GM23248 (cell line): ENCODE results near the gene FOXO1. TPM values are rescaled to one million over a fixed set of nuclear protein-coding genes. Genes with fewer than 3 reads are reported as not detected.

Experiments used
- DNase-seq: peaks from one replicate; pipeline ENCODE4 v3.0.0-alpha.2; 2015
- H2AFZ ChIP-seq: fragments of 200-600 bp; sonication (generic); 2 replicates; pipeline ENCODE4 v1.6.1; 2016; ENCODE audit warnings: antibody characterized with exemption
- H3F3A ChIP-seq: fragments of 200-600 bp; sonication (generic); 2 replicates; pipeline ENCODE4 v1.6.1; 2016; ENCODE audit warnings: mild to moderate bottlenecking, antibody characterized with exemption, mixed run types; ENCODE audit not compliant: insufficient read depth
- H3K27ac ChIP-seq: fragments of 200-600 bp; sonication (generic); 2 replicates; pipeline ENCODE4 v1.5.1; 2016; ENCODE audit warnings: mild to moderate bottlenecking
- H3K27me3 ChIP-seq: fragments of 200-600 bp; sonication (generic); replicated peaks from 2 replicates; pipeline ENCODE4 v1.6.1; 2016; ENCODE audit warnings: mild to moderate bottlenecking; ENCODE audit not compliant: insufficient read depth
- H3K36me3 ChIP-seq: fragments of 200-600 bp; sonication (generic); 2 replicates; pipeline ENCODE4 v1.6.1; 2016; ENCODE audit warnings: low read depth, mild to moderate bottlenecking
- H3K4me1 ChIP-seq: fragments of 200-600 bp; sonication (generic); 2 replicates; pipeline ENCODE4 v1.6.1; 2016; ENCODE audit warnings: mild to moderate bottlenecking; ENCODE audit not compliant: insufficient read depth
- H3K4me2 ChIP-seq: fragments of 200-600 bp; sonication (generic); one replicate; pipeline ENCODE4 v1.6.1; 2016; ENCODE audit warnings: mild to moderate bottlenecking; ENCODE audit not compliant: unreplicated experiment
- H3K4me3 ChIP-seq: fragments of 200-600 bp; sonication (generic); 2 replicates; pipeline ENCODE4 v1.5.1; 2016; ENCODE audit warnings: mild to moderate bottlenecking
- H3K79me2 ChIP-seq: fragments of 200-600 bp; sonication (generic); 2 replicates; pipeline ENCODE4 v1.6.1; 2016; ENCODE audit warnings: mild to moderate bottlenecking; ENCODE audit not compliant: insufficient read depth
- H3K9ac ChIP-seq: fragments of 200-600 bp; sonication (generic); 2 replicates; pipeline ENCODE4 v1.6.1; 2016; ENCODE audit warnings: mild to moderate bottlenecking
- H3K9me2 ChIP-seq: fragments of 200-600 bp; sonication (generic); 2 replicates; pipeline ENCODE4 v1.6.1; 2016; ENCODE audit warnings: mixed run types, mild to moderate bottlenecking, moderate library complexity; ENCODE audit not compliant: insufficient read depth
- H3K9me3 ChIP-seq: fragments of 200-600 bp; sonication (generic); one replicate; pipeline ENCODE4 v1.6.1; 2017; ENCODE audit warnings: low read depth
- H4K20me1 ChIP-seq: fragments of 200-600 bp; sonication (generic); 2 replicates; pipeline ENCODE4 v1.6.0; 2016; ENCODE audit not compliant: insufficient read depth
- EZH2 ChIP-seq: fragments of 200-600 bp; sonication (generic); IDR thresholded peaks from 2 replicates; pipeline ENCODE4 v1.6.1; 2018; ENCODE audit warnings: antibody characterized with exemption, mild to moderate bottlenecking; ENCODE audit not compliant: insufficient read depth, poor library complexity, severe bottlenecking
- EZH2phosphoT487 ChIP-seq: fragments of 200-600 bp; sonication (generic); IDR thresholded peaks from 2 replicates; pipeline ENCODE4 v1.6.1; 2018; ENCODE audit warnings: antibody characterized with exemption, moderate library complexity, mild to moderate bottlenecking, low read depth; ENCODE audit not compliant: insufficient read depth
- WGBS, 2 experiments: methylation state at CpG; one replicate each; pipeline ENCODE4 v1.1.6; 2015 to 2017; ENCODE audit warnings: low lambda C conversion rate in 2 of 2, low coverage in 1 of 2; ENCODE audit errors: missing lambda C conversion rate in 2 of 2; 5-methylcytosine and 5-hydroxymethylcytosine counted together
- in situ Hi-C: fragments of 300-500 bp; cut with MboI; formaldehyde crosslinking; loops from 2 replicates; pipeline ENCODE4 v1.15.0; 2020
- polyA plus RNA-seq: library from polyadenylated mRNA; unstranded; fragments of >200 nt; fragmentation: Nextera tagmentation; extraction: Ambion mirVana; gene quantifications from 2 replicates; pipeline ENCODE4 v1.2.1, GENCODE V29; 2016
- total RNA-seq: library from RNA; depleted of rRNA; stranded (reverse); fragments of >200 nt; shearing (Covaris generic); gene quantifications from 2 replicates; pipeline ENCODE4 v1.2.3, GENCODE V29; 2014

FOXO1 gene
- total and polyA plus RNA-seq, 2 experiments from 2014 or later, result 0.59 to 1.1 TPM

DNA sequence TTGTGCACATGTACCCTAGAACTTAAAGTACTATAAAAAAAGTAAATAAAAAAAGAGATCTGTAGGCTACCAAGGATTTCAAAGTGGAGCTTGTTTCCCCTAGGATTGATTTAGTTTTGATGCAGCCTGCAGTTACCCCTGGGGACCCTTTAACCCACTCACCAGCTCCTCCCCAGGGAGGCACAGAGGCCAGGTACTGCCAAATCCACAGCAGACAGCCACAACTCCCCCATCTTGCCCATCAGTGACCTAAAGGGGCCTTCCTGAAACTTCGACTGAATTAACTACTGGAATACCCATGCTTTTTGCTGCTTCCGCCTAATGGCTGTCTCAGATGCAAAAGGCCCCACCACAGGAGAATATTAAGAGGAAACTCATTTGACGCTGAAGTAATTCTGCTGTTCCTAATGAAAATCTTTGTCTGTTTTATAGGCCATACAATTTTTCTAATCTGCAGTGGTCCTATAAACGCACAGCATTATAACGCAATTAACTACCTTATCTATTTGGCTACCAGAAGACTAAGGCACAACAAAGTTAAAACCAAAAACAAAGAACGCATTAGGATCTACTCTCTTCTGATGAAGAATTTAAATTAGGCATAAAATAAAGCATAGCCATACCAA is 95.0 kb downstream of the FOXO1 start:
- Histone ChIP-seq H3K4me1 (no peaks in the 10 kb centered on the region), H3K79me2 (no peaks in the 10 kb centered on the region), H3K9me3 (no peaks in the 10 kb centered on the region), H3K36me3 (no peaks in the 10 kb centered on the region), H3K9me2 (no peaks in the 10 kb centered on the region), H3F3A (no peaks in the 10 kb centered on the region), H3K27me3 (no peaks in the 10 kb centered on the region), H3K4me3 (no peak overlapping the region), H2AFZ (no peak overlapping the region), H3K9ac (no peak overlapping the region), H3K27ac (no peak overlapping the region), H4K20me1 (no peaks in the 10 kb centered on the region), H3K4me2 (no peak overlapping the region)
- TF ChIP-seq EZH2phosphoT487 (no peak), EZH2 (no peak)
- 86 to 90% methylated on average over 6 of the region's 6 CpGs for WGBS, 2 experiments
- in situ Hi-C loops, result no loop called here
- DNase-seq, result no peak

DNA sequence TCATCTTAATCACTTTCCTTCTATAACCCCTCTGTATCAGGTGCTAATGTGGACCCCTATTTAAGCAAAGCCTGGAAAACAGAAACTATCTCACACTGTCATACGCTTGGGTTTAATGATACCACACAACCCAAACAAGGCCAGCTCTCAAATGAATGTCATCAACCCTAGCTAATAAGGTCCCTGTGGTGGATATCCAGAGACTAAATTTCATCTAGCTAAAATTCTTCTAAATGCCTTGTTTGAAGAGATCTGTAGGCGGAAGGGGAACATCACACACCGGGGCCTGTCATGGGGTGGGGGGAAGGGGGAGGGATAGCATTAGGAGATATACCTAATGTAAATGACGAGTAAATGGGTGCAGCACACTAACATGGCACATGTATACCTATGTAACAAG is 95.5 kb downstream of the FOXO1 start:
- 87 to 90% methylated on average over 4 of the region's 4 CpGs for WGBS, 2 experiments
- no peaks in the 10 kb centered on the region for H3K9me3 ChIP-seq
- H3K79me2 ChIP-seq, result no peaks in the 10 kb centered on the region
- no peak overlapping the region for H3K27ac ChIP-seq
- H4K20me1 ChIP-seq, result no peaks in the 10 kb centered on the region
- H3K36me3 ChIP-seq, result no peaks in the 10 kb centered on the region
- no peak for DNase-seq
- H3K9me2 ChIP-seq, result no peaks in the 10 kb centered on the region
- no peak overlapping the region for H2AFZ ChIP-seq
- no peak overlapping the region for H3K9ac ChIP-seq
- H3K27me3 ChIP-seq, result no peaks in the 10 kb centered on the region
- no peak overlapping the region for H3K4me2 ChIP-seq
- in situ Hi-C loops, result no loop called here
- no peaks in the 10 kb centered on the region for H3F3A ChIP-seq
- H3K4me3 ChIP-seq, result no peak overlapping the region
- no peaks in the 10 kb centered on the region for H3K4me1 ChIP-seq
- no peak for TF ChIP-seq EZH2

DNA sequence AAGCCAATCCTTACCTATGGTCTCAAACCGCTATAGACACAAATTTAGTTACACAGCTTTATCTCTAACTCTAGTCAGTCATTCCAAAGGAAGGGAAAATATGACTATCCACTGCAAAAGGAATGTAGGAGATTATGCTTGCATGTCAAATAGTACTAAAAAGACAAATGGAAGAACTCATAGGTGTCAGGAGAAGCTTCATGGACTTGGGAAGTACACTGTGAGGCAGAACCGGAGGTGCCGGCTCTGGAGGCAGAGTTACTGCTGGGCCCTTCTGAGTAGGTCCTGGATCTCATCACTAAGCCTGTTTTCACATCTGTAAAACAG is 97.5 kb downstream of the FOXO1 start:
- H3K4me3 ChIP-seq, result no peak overlapping the region
- H3K79me2 ChIP-seq, result no peaks in the 10 kb centered on the region
- TF ChIP-seq EZH2 (no peak), EZH2phosphoT487 (no peak)
- in situ Hi-C loops, result no loop called here
- H3K9me3 ChIP-seq, result no peaks in the 10 kb centered on the region
- WGBS, 2 experiments, result 20 to 27% methylated on average over 3 of the region's 3 CpGs
- no peaks in the 10 kb centered on the region for H4K20me1 ChIP-seq
- peak; percentile 16 for DNase-seq
- H2AFZ ChIP-seq, result no peak overlapping the region
- H3K27me3 ChIP-seq, result no peaks in the 10 kb centered on the region
- H3K4me2 ChIP-seq, result no peak overlapping the region
- H3K27ac ChIP-seq, result no peak overlapping the region
- no peaks in the 10 kb centered on the region for H3K9me2 ChIP-seq
- H3K36me3 ChIP-seq, result no peaks in the 10 kb centered on the region
- H3F3A ChIP-seq, result no peaks in the 10 kb centered on the region
- no peaks in the 10 kb centered on the region for H3K4me1 ChIP-seq
- H3K9ac ChIP-seq, result no peak overlapping the region

DNA sequence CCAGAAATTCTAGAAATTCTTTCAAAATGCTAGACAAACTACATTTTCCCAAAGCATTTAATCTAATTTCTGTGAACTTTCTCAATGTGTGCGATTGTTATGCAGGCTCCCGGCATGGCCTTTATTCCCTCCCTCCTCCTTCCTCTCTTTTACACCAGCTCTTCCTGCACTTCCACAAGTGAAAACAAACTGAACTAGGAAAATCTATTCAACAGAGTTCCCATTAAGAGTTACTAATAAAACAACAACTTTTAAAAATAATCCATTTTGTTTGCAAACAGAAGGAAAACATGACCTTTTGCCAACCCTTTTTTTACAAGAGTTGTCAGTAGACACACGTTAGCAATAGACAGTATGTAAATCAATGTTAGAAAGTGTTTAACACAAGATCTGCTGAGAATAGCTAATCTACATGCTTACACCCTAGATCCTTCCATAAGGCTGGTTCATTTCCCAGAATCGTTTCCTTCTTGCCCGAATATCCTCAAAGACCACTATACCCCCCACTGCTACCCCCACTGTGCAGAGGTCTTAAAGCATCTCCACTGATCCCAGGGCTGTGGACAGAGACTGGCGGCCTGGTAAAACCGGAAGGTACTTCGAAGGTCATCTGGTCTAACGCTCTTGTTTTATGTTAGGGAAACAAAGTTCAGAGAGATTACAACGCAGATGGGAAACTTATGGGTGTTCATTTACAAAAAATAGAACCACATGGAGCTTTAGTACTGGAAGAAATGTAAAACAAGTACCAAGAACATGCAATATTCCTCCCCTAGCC is 98.0 kb downstream of the FOXO1 start:
- Histone ChIP-seq H3K36me3 (no peaks in the 10 kb centered on the region), H3K27me3 (no peaks in the 10 kb centered on the region), H3K9ac (no peak overlapping the region), H3F3A (no peaks in the 10 kb centered on the region), H3K79me2 (no peaks in the 10 kb centered on the region), H3K9me2 (no peaks in the 10 kb centered on the region), H3K4me1 (no peaks in the 10 kb centered on the region), H4K20me1 (no peaks in the 10 kb centered on the region), H3K27ac (no peak overlapping the region), H2AFZ (no peak overlapping the region), H3K9me3 (no peaks in the 10 kb centered on the region), H3K4me2 (no peak overlapping the region), H3K4me3 (no peak overlapping the region)
- DNase-seq, result no peak
- in situ Hi-C loops, result no loop called here
- 46 to 49% methylated on average over 10 of the region's 10 CpGs for WGBS, 2 experiments
- no peak for TF ChIP-seq EZH2phosphoT487
- no peak for TF ChIP-seq EZH2

DNA sequence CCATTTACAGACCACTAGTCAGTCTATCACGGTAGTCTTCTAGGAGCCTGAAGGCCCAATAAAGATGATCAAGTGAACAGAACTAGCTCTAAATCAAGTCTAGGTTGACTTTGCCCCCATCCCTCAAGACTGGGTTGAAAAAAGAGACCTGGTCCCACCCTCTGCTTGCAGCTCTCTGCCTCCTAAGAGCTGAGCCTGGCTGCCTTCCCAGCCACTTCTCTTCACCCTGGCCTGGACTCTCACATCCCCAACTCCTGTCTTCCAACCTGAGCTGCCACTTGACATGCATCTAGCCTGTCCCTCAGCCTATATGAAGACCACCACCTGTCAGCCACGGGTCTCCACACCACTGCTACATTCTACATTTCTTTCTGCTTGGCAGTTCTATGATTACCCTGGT is 99.6 kb downstream of the FOXO1 start:
- Histone ChIP-seq H3K4me3 (no peak overlapping the region), H3F3A (no peaks in the 10 kb centered on the region), H4K20me1 (no peaks in the 10 kb centered on the region), H3K27me3 (no peaks in the 10 kb centered on the region), H3K4me1 (no peaks in the 10 kb centered on the region), H3K4me2 (no peak overlapping the region), H3K9me3 (no peaks in the 10 kb centered on the region), H3K9me2 (no peaks in the 10 kb centered on the region), H3K79me2 (no peaks in the 10 kb centered on the region), H3K27ac (no peak overlapping the region), H3K36me3 (no peaks in the 10 kb centered on the region), H2AFZ (no peak overlapping the region), H3K9ac (no peak overlapping the region)
- in situ Hi-C loops, result no loop called here
- TF ChIP-seq EZH2, result no peak
- TF ChIP-seq EZH2phosphoT487, result no peak
- 87 to 90% methylated on average over 2 of the region's 2 CpGs for WGBS, 2 experiments
- no peak for DNase-seq
